Pons (tissue), 1 donor: ENCODE measurements around the gene ARHGAP31.
A peak's percentile ranks its signal among the peaks of the same experiment; 100 is the strongest.
"Not testable (repeated sequence)": the region's sequence is repeated elsewhere in the genome, so short reads cannot be mapped to it uniquely, and the experiment has no call there.

Experiments
- DNase-seq: peaks from one replicate; pipeline ENCODE4 v3.0.0-alpha.2; 2016; ENCODE audit warnings: low spot score

The ARHGAP31 gene

GRCh38 chr3:119293871-119294695 is at the start of gene ARHGAP31:
ARHGAP31 (plus strand) TSS chr3:119294383; CDS start chr3:119294905, 522 bp downstream.
- DNase-seq: peak; percentile 47

- DNase-seq: no peak
These were observed 48.4 kb upstream of the ARHGAP31 start for GRCh38 chr3:119245778-119246177.

DNA sequence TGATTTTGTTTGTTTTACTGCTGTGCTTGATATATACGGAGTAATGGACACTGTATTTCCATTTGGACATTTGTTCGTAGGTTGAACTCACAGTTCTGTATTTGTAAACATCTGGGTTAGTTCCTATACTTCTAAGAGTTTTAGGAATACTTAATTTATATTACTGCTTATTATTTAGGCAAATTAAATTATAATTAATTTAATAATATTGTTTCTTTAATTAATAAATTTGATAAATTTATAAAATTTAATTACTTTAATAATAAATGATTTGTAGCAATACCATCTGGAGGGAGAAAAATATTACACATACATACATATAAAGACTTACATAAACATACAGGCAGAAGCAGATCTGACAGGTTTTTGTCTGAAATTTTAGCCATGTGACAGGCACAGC is 39.0 kb upstream of the ARHGAP31 start:
- DNase-seq: no peak

DNA sequence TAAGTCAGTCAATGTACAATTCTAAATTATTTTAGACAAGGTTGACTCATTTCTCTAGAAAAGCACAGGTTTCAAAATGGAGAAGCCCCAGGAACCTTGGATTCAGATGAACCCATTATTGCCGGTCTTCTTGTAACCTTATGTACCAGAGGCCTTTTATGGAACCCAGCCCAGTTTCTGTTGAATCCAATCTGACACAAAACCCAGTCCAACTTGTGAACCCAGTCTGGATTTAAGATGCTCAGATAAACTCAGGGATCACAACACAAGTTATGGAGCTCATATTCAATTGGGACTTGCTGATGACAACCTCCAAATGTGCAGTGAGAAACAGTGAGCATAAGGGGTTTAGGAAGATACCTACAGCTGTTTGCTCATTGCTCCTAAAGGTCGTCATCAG is 37.1 kb upstream of the ARHGAP31 start:
- no peak for DNase-seq

DNA sequence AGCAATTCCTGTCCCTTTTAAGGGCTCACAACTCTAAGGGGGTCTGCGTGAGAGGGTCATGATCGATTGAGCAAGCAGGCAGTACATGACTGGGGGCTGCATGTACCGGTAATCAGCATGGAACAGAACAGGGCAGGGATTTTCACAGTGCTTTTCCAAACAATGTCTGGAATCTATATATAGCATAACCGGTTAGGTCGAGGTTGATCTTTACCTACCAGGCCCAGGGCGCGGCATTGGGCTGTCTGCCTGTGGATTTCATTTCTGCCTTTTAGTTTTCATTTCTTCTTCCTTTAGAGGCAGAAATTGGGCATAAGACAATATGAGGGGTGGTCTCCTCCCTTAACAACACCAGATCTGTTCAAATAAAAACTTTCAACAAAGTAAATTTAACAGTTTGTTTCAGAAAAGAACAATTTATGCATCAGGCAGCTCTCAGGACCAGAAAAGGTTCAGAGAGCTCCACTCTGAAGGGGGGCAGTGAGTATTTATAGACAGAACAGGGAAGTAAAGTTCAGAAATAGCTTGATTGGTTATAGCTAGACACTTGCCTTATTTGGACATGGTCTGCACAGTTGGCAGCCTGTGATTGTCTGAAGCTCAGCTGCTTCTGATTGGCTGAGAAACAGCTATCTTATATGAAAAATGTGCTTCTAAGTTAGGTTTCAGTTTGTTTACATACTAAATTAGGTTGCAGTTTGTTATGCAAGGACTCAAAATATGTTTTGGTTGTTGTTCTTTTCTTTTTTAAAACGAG is 36.4 kb upstream of the ARHGAP31 start:
- DNase-seq: peak; percentile 59

DNA sequence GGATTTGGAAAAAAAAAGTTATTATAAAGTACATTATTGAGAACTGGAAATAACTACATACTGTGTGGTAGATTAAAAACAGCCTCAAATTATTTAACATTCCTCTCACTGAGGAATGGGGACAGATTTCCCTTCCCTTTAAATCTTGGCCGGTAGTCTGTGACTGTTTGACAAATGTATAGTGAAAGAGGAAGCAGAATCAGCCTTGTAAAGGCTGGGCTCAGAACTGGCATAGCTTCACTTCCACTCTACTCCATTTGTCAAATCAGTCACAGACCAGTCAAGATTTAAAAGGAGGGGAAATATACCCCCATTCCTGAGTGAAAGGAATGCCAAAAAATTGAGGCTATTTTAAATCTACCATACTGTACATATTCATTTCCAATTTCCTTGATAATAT is 35.3 kb upstream of the ARHGAP31 start:
- DNase-seq: peak; percentile 67

- DNase-seq: no peak
These were observed 34.4 kb upstream of the ARHGAP31 start for GRCh38 chr3:119259821-119260220.

- DNase-seq: no peak
These were observed 33.1 kb upstream of the ARHGAP31 start for GRCh38 chr3:119261055-119261454.

DNA sequence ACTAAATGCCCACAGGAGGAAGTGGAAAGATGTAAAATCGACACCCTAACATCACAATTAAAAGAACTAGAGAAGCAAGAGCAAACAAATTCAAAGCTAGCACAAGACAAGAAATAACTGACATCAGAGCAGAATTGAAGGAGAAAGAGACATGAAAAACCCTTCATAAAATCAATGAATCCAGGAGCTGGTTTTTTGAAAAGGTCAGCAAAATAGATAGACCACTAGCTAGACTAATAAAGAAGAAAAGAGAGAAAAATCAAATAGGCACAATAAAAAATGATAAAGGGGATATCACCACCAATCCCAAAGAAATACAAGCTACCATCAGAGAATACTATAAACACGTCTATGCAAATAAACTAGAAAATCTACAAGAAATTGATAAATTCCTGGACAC is 24.0 kb upstream of the ARHGAP31 start:
- not testable (repeated sequence) for DNase-seq

DNA sequence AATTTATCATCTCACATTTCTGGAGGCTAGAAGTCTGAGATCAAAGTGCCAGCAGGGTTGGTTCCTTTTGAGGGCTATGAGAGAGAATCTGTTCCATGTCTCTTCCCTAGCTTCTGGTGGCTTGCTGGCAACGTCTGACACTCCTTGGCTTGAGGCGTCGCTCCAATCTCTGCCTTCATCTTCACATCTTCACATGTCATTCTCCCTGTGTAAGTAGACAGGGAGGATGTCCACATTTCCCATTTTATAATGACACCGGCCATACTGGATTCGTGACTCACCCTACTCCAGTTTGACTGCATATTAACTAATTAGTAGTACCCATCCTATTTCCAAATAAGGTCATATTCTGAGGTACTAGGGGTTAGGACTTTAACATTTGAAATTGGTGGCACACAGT is 17.5 kb upstream of the ARHGAP31 start:
- no peak for DNase-seq

- DNase-seq: no peak
These were observed 15.1 kb upstream of the ARHGAP31 start for GRCh38 chr3:119279101-119279554.

DNA sequence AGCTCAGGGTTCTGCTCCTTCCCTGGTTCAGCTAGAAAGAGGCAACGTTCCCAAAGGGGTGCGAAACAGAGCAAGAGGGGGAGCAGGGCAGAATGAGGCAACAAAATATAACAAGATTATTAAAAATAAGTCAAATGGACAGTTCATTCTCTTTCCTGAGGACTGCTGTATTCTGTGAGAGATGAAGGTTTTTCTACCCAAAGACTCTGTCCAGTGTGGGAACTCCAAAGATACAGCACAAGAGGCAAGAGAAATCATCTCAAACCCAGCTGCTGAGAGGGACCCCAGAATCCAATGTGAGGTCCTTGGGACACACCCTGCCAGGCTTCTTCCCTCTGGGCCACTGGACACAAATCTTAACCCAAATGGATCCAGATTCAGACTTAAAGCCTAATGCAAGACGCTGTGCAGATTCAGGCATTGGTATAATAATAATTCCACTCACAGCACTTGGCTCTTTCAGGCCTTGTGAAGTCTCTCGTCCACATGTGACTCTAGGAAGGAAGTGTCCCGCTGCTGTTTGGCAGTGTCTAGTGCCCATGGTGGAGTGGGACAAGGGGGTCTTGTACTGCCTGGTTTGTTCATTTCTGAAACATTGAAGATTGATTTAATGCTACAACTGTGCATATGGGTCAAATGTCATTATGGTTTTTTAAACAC is 14.5 kb upstream of the ARHGAP31 start:
- no peak for DNase-seq

DNA sequence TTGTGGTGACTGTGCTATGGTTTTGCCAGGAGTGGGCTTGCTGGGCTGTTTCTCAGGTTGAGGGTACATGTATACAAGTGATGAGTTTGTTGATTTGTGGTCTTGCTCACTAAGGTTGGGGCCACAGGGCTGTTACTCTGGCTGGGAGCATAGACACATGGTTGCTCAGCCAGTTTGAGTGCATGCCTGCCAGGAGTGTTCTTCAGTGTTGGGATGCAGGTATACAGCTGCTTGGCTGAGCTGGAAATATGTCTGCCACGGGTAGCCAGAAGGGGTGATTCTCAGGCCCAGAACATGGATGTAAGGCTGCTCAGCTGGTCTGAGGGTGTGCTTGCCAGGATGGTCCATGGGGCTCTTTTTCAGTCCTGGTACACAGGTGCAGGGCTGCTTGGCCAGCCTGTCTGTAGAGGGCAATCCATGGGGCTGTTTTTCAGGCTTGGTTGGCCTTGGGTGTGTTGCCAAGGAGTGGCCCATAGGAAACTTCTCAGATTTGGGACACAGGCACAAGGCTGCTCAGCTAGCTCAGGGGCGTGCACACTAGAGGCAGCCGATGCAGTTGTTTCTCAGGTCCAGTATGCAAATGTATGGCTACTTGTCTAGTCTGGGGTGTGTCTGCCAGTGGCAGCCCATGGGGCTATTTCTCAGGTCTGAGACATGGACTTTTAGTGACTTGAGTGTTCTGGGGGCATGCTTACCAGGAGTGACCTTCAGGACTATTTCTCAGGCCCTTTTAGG is 5.3 kb upstream of the ARHGAP31 start:
- no peak for DNase-seq

- no peak for DNase-seq
These were observed 4.8 kb upstream of the ARHGAP31 start for GRCh38 chr3:119289404-119289770.

DNA sequence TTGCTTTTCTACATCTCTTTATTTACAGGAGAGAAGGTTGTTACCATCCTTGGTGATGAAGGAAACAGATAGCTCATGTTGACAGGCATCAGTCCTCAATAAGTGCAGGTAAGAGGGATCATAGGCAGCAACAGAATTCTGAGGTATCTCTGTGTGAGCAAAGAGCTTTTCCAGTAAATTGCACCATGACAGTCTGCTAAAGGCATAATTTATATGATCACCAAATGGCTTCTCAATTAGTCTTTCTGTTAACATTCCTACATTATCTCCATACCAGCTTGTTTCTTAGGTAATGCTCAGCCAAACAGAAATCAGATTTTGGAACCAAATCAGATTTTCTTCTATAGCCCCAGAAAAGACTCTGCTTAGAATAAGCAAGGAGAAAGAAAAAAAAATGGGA is 3.6 kb upstream of the ARHGAP31 start:
- DNase-seq: no peak

DNA sequence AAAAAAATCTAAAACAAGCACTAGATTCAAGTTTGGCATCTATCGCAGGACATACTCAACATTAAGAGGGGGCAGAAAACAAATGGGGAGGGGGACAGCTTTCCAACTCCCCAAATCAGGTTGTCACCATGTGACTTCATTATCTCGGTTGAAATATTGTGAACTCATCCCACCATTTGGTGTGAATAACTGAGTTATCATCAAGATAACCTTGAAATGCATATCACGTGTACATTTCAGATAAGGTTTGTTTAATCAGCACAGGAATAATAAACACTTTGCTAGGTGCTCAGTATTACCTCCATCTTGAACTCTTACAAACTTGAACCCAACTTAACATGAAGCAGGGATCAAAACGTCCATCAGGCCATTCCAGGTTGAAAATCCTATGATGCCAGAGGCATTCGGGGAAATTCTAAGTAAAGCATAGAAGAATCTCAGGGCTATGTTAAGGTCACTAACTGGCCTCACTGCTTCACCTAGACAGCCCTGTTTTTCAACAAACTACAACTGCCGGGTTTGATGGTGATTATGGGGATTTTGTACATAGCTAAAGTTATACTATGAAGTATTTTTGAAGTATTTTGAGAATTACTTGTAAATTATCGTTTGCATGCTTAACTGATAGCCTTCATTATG is 3.0 kb upstream of the ARHGAP31 start:
- no peak for DNase-seq

DNA sequence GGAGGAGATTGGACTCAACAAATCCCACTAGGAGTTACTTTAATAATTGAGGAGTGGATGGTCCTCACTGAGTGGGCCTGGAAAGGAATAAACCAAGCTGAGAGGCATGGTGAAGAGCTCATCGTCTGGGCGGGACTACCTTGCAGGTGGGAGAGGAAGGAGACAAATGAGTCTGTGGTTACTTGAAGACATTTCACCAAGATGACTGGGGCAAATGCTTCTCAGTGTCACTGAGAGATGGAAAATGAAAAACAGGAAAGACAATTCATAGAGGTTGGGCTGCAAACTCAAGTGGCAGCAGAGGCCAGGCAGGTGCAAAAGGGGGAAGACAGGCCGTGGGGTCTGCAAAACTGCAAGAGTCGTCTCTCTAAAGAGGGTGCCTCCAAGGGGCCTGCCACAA is 1.5 kb upstream of the ARHGAP31 start:
- DNase-seq: no peak

GRCh38 chr3:119293105-119293870 is 895 bp upstream of the ARHGAP31 start:
- DNase-seq: no peak

GRCh38 chr3:119294696-119295671 is 801 bp downstream of the ARHGAP31 start:
- no peak for DNase-seq
